ENCODE results near the gene UBE2F. TPM values are rescaled to one million over a fixed set of nuclear protein-coding genes. Genes with fewer than 3 reads are reported as not detected.

Gene UBE2F
- total RNA-seq, 1 experiment from 2014 or later, result 62.1 TPM

GRCh38 chr2:237935740-237936452 is 30.9 kb upstream of the UBE2F start:
- Histone ChIP-seq H2BK20ac (ENCODE audit: low read depth, low read length, poor library complexity, severe bottlenecking) (no peak overlapping the region), H3T11ph (ENCODE audit: low read length) (no peak overlapping the region), H4K5ac (ENCODE audit: insufficient read length, low read depth, low read length) (no peak overlapping the region), H3K9ac (ENCODE audit: extremely low read depth, insufficient read length, low read length) (no peak overlapping the region), H3K56ac (ENCODE audit: insufficient read length, low read depth, low read length) (no peak overlapping the region), H2BK15ac (ENCODE audit: low read depth, low read length) (no peak overlapping the region), H3K9me3 (ENCODE audit: control insufficient read depth, low read depth, low read length) (no peaks in the 10 kb centered on the region), H3K4me2 (ENCODE audit: insufficient read depth, insufficient read length, low read length) (no peak overlapping the region), H2BK12ac (ENCODE audit: insufficient read length, low read depth, low read length) (no peak overlapping the region), H3K79me1 (ENCODE audit: insufficient read depth, low read depth, low read length, poor library complexity, severe bottlenecking) (no peaks in the 10 kb centered on the region), H4K8ac (replicated peaks; ENCODE audit: insufficient read length, low read depth, low read length) (no peak overlapping the region), H3K4me1 (ENCODE audit: insufficient read depth, low read length) (no peaks in the 10 kb centered on the region; the same call in 1 of the 2 replicates), H3K79me2 (ENCODE audit: insufficient read depth, low read length) (no peaks in the 10 kb centered on the region), H3K27me3 (ENCODE audit: insufficient read depth, low read length) (no peaks in the 10 kb centered on the region), H3K18ac (ENCODE audit: insufficient read length, low read depth, low read length) (no peak overlapping the region), H2BK5ac (ENCODE audit: insufficient read length, low read length) (no peak overlapping the region), H3K4ac (ENCODE audit: low read depth, low read length) (no peak overlapping the region), H2BK120ac (ENCODE audit: low read depth, low read length, poor library complexity, severe bottlenecking) (no peak overlapping the region), H3K14ac (ENCODE audit: insufficient read depth, low read length) (no peak overlapping the region), H3K27ac (ENCODE audit: insufficient read length, low read depth, low read length) (no peak overlapping the region), H4K20me1 (ENCODE audit: control insufficient read depth, insufficient read depth, insufficient read length) (no peaks in the 10 kb centered on the region), H3K23me2 (ENCODE audit: insufficient read length, low read depth, low read length, poor library complexity, severe bottlenecking) (no peaks in the 10 kb centered on the region), H2AK5ac (ENCODE audit: insufficient read length, low read length) (no peak overlapping the region), H4K91ac (ENCODE audit: insufficient read length, low read depth, low read length) (no peak overlapping the region), H3K23ac (ENCODE audit: insufficient read length, low read depth, low read length) (no peak overlapping the region), H2AFZ (ENCODE audit: low read length) (no peak overlapping the region)
- TF ChIP-seq, protein P1, sequence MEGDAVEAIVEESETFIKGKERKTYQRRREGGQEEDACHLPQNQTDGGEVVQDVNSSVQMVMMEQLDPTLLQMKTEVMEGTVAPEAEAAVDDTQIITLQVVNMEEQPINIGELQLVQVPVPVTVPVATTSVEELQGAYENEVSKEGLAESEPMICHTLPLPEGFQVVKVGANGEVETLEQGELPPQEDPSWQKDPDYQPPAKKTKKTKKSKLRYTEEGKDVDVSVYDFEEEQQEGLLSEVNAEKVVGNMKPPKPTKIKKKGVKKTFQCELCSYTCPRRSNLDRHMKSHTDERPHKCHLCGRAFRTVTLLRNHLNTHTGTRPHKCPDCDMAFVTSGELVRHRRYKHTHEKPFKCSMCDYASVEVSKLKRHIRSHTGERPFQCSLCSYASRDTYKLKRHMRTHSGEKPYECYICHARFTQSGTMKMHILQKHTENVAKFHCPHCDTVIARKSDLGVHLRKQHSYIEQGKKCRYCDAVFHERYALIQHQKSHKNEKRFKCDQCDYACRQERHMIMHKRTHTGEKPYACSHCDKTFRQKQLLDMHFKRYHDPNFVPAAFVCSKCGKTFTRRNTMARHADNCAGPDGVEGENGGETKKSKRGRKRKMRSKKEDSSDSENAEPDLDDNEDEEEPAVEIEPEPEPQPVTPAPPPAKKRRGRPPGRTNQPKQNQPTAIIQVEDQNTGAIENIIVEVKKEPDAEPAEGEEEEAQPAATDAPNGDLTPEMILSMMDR (conservative IDR thresholded peaks at IDR 0.05), result no peak
- no peak overlapping the region for H3K4me3 Mint-ChIP-seq
- peaks cover 2% of the 10 kb centered on the region for H3K27me3 Mint-ChIP-seq (ENCODE audit: low read depth)
- H3K27ac Mint-ChIP-seq, result no peak overlapping the region
- DNase-seq, result no peak
- H3K9me3 Mint-ChIP-seq, result no peaks in the 10 kb centered on the region
- no peaks in the 10 kb centered on the region for H3K36me3 Mint-ChIP-seq (ENCODE audit: insufficient read depth in 1 of 3, low read depth in 3 of 3)
- H3K4me1 Mint-ChIP-seq, result peaks cover 9 to 11% of the 10 kb centered on the region in 2 experiments
- no CpG with 5 or more reads among the region's 11 CpGs for WGBS (ENCODE audit: extremely low coverage, insufficient read length, low lambda C conversion rate)

Measured in H9 (cell line).